Measurements from ENCODE around the gene GPR146. TPM values are rescaled to one million over a fixed set of nuclear protein-coding genes. Genes with fewer than 3 reads are reported as not detected.
"Not testable (repeated sequence)": the region's sequence is repeated elsewhere in the genome, so short reads cannot be mapped to it uniquely, and the experiment has no call there.

GPR146 gene
- total RNA-seq, 1 donor from 2014 or later = 1.9 TPM

DNA sequence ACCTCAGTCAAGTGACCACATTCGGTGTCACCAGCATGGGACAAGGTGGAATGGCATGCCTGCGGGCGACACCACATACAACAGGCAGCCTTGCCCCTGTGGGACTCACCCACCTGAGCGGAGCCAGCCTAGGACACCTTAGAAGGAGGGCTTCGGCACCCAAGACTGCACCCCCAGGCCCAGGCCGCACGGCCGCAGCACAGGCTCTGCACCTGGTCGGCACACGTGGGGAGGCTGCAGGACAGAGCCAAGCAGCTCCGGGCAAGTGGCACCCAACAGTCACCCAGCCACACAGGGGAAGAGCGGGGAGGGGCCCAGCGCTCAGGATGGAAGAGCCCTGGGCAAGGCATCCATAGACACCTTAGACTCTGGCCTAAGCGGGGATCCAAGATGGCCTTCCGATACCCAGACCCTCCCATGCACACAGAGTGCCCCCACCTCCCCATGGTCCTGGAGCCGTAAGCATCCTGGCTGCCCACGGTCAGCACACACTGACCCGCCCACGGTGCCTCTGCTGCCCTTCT is 27.4 kb downstream of the GPR146 start:
- TF ChIP-seq CTCF (IDR thresholded peaks at IDR 0.05; ENCODE audit: unreplicated experiment) = no peak
- H3K27ac Mint-ChIP-seq = no peak overlapping the region
- no peaks in the 10 kb centered on the region for H3K9me3 Mint-ChIP-seq (ENCODE audit: low read depth)
- no peak overlapping the region for H3K4me3 Mint-ChIP-seq (ENCODE audit: low read depth)
- no peak for DNase-seq (ENCODE audit: low spot score, unreplicated experiment)
- no peaks in the 10 kb centered on the region for H3K27me3 Mint-ChIP-seq
- peaks cover 17% of the 10 kb centered on the region for H3K4me1 Mint-ChIP-seq (ENCODE audit: low read depth)
- peaks cover 3% of the 10 kb centered on the region for H3K36me3 Mint-ChIP-seq (ENCODE audit: insufficient read depth)

GRCh38 chr7:1073142-1073977 is 29.0 kb downstream of the GPR146 start:
- Mint-ChIP-seq H3K4me1 (ENCODE audit: low read depth) (peaks cover 16% of the 10 kb centered on the region), H3K36me3 (ENCODE audit: insufficient read depth) (peaks cover 3% of the 10 kb centered on the region), H3K4me3 (ENCODE audit: low read depth) (no peak overlapping the region), H3K27me3 (no peaks in the 10 kb centered on the region), H3K27ac (peak overlapping the region; percentile 67), H3K9me3 (ENCODE audit: low read depth) (no peaks in the 10 kb centered on the region)
- no peak for TF ChIP-seq CTCF (IDR thresholded peaks at IDR 0.05; ENCODE audit: unreplicated experiment)
- no peak for DNase-seq (ENCODE audit: low spot score, unreplicated experiment)

DNA sequence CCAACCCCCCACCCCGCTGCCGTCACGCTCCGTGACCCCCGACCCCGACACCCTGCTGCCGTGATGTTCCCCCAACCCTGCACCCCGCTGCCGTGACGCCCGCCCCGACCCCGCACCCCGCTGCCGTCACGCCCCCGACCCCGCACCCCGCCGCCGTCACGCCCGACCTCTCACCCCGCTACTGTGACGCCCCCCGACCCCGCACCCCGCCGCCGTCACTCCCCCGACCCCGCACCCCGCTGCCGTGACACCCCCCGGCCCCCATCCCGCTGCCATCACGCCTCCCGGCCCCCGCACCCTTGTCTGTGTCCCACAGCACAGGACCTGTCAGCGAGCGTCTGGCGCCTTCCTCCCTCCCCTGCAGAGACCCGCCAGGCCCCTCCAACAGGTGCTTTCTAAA is 29.7 kb downstream of the GPR146 start:
- H3K27ac Mint-ChIP-seq; DNase-seq (ENCODE audit: low spot score, unreplicated experiment); H3K4me3 Mint-ChIP-seq (ENCODE audit: low read depth); H3K9me3 Mint-ChIP-seq (ENCODE audit: low read depth); H3K36me3 Mint-ChIP-seq (ENCODE audit: insufficient read depth); H3K27me3 Mint-ChIP-seq: not testable (repeated sequence)
- peaks cover 13% of the 10 kb centered on the region for H3K4me1 Mint-ChIP-seq (ENCODE audit: low read depth)

- H3K4me3 Mint-ChIP-seq (ENCODE audit: low read depth) = no peak overlapping the region
- no peak for TF ChIP-seq CTCF (IDR thresholded peaks at IDR 0.05; ENCODE audit: unreplicated experiment)
- no peaks in the 10 kb centered on the region for H3K36me3 Mint-ChIP-seq (ENCODE audit: insufficient read depth)
- no peaks in the 10 kb centered on the region for H3K9me3 Mint-ChIP-seq (ENCODE audit: low read depth)
- H3K27ac Mint-ChIP-seq = no peak overlapping the region
- no peak for DNase-seq (ENCODE audit: low spot score, unreplicated experiment)
- H3K4me1 Mint-ChIP-seq (ENCODE audit: low read depth) = peaks cover 16% of the 10 kb centered on the region
- no peaks in the 10 kb centered on the region for H3K27me3 Mint-ChIP-seq
These were observed 30.5 kb downstream of the GPR146 start for GRCh38 chr7:1074593-1075431.

DNA sequence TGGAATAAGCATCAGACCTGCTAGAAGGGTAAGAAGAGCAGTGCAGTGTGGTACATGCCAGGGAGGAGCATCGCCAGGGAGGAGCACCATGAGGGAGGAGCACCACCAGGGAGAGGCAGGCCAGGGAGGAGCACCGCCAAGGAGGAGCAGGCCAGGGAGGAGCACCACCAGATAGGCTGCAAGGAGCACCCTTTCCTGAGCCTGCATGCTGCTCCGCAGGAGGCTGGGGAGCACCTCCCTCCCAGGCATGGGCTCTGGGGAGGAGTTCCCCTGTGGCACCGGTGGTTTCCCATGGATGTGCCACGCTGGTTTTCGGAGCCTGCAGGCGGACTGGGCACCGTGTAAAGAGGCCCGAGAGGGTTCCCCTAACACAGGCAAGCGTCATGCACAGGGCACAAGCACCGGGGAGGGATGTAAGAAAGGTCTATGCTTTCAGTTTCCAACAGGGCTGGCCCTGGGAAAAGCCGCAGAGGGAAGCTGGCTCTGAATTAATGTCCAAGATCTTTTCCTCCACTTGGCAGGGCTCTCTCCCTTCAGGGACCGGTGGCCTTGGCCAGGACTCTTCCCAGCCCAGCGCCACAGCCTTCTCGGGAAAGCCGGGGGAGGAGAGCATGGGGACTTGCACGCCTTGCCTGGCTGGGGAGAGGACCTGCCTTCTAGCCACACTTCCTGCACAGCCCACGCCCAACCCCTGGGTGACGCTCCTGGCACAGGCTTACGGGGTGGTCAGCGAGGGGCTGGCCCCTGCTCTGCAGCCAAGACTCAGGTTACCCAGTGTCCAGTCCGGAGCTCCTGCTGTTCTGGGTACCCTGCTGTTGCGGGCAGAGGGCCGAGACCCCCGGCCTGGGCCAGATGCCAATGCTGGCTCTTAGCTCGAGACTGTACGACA is 32.1 kb downstream of the GPR146 start:
- DNase-seq (ENCODE audit: low spot score, unreplicated experiment) = no peak
- H3K27ac Mint-ChIP-seq = no peak overlapping the region
- peaks cover 17% of the 10 kb centered on the region for H3K4me1 Mint-ChIP-seq (ENCODE audit: low read depth)
- no peaks in the 10 kb centered on the region for H3K27me3 Mint-ChIP-seq
- TF ChIP-seq CTCF (IDR thresholded peaks at IDR 0.05; ENCODE audit: unreplicated experiment) = no peak
- H3K4me3 Mint-ChIP-seq (ENCODE audit: low read depth) = no peak overlapping the region
- no peaks in the 10 kb centered on the region for H3K9me3 Mint-ChIP-seq (ENCODE audit: low read depth)
- H3K36me3 Mint-ChIP-seq (ENCODE audit: insufficient read depth) = no peaks in the 10 kb centered on the region
